8988T (cell line): ENCODE measurements around the gene BTG4.

Experiments used
- DNase-seq: peaks from one replicate; pipeline ENCODE4 v3.0.0; 2011

Gene BTG4

GRCh38 chr11:111535281-111535680, 23.1 kb upstream of the BTG4 start:
- no peak for DNase-seq

- DNase-seq = no peak
Observed at GRCh38 chr11:111532365-111532709, 20.2 kb upstream of the BTG4 start.

- peak; percentile 56 for DNase-seq
Observed at GRCh38 chr11:111531687-111532364, 19.6 kb upstream of the BTG4 start.

- DNase-seq = no peak
Observed at GRCh38 chr11:111531136-111531535, 18.9 kb upstream of the BTG4 start.

GRCh38 chr11:111530091-111530490, 17.9 kb upstream of the BTG4 start:
- DNase-seq = no peak

- DNase-seq = no peak
Observed at GRCh38 chr11:111528557-111528956, 16.4 kb upstream of the BTG4 start.

GRCh38 chr11:111527279-111527678, 15.1 kb upstream of the BTG4 start:
- DNase-seq = no peak

GRCh38 chr11:111526501-111526900, 14.3 kb upstream of the BTG4 start:
- no peak for DNase-seq

- no peak for DNase-seq
Observed at GRCh38 chr11:111525456-111525855, 13.3 kb upstream of the BTG4 start.

GRCh38 chr11:111524056-111524455, 11.9 kb upstream of the BTG4 start:
- DNase-seq = no peak

- no peak for DNase-seq
Observed at GRCh38 chr11:111523343-111523742, 11.2 kb upstream of the BTG4 start.

GRCh38 chr11:111522426-111522825, 10.2 kb upstream of the BTG4 start:
- no peak for DNase-seq

GRCh38 chr11:111521135-111521534, 8.9 kb upstream of the BTG4 start:
- DNase-seq = no peak

- DNase-seq = no peak
Observed at GRCh38 chr11:111520560-111520959, 8.4 kb upstream of the BTG4 start.

- no peak for DNase-seq
Observed at GRCh38 chr11:111518668-111519067, 6.5 kb upstream of the BTG4 start.

GRCh38 chr11:111515591-111515990, 3.4 kb upstream of the BTG4 start:
- no peak for DNase-seq

- no peak for DNase-seq
Observed at GRCh38 chr11:111514216-111515031, 2.2 kb upstream of the BTG4 start, which contains the start of gene HOATZ. TSS of gene HOATZ (plus strand) at chr11:111514778. CDS start at chr11:111514785, 7 bp downstream.

GRCh38 chr11:111513240-111513605, 1.0 kb upstream of the BTG4 start:
- no peak for DNase-seq

- no peak for DNase-seq
Observed at GRCh38 chr11:111510311-111510710, 1.9 kb downstream of the BTG4 start.

- no peak for DNase-seq
Observed at GRCh38 chr11:111502611-111503010, 9.6 kb downstream of the BTG4 start.

- no peak for DNase-seq
Observed at GRCh38 chr11:111500481-111500880, 11.7 kb downstream of the BTG4 start.

GRCh38 chr11:111499483-111499882, 12.7 kb downstream of the BTG4 start:
- DNase-seq = no peak

- DNase-seq = no peak
Observed at GRCh38 chr11:111494040-111494439, 18.1 kb downstream of the BTG4 start.

- no peak for DNase-seq
Observed at GRCh38 chr11:111490496-111490895, 21.7 kb downstream of the BTG4 start.

- DNase-seq = no peak
Observed at GRCh38 chr11:111483431-111483830, 28.8 kb downstream of the BTG4 start.
